ENCODE measurements around the gene CCDC91.
"Not testable (repeated sequence)": the region's sequence is repeated elsewhere in the genome, so short reads cannot be mapped to it uniquely, and the experiment has no call there.

CCDC91 gene

DNA sequence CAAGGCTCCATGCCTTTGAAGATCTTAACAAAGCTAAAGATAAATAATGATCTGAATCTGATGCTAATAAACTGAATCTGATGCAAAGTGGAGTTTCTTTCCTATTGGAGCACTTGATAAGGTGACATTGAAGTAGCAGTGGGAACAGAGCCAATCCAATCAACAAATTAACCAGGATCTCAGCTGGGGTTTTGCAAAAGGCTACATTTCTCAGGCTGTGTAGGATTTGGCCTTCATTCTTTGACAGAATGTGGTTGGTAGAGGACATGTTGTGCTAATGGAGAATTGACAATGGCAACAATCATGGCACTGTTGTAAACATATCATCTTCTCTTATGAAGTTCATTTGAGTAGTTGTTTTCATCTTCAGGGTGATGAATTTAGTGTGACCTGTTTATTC, 164.9 kb downstream of the CCDC91 start:
- no peak for DNase-seq (ENCODE audit: low read depth in 2 of 3, low spot score in 1 of 3)

DNA sequence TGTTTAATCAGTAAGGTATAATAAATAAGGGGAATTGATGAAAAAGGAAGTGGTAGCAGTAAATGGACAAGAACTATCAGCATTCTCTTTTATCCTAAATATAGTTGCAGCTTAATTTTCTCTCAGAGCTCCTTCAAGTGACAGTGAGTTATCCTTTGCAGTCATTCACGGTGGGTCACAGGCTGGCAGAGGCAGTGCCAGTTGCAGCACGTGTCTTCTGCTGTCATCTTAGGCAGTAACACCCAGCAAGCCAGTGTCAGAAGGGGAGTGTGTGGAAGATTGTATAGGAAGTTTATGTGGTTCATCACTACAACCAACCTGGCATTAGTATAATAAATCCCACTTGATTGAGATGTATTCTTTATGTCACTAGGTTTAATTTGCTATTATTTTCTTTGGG, 170.0 kb downstream of the CCDC91 start:
- DNase-seq (ENCODE audit: low read depth in 2 of 3, low spot score in 1 of 3): no peak

- DNase-seq (ENCODE audit: low read depth in 2 of 3, low spot score in 1 of 3): no peak
These were observed 177.1 kb downstream of the CCDC91 start for GRCh38 chr12:28367326-28367725.

- no peak for DNase-seq (ENCODE audit: low read depth in 2 of 3, low spot score in 1 of 3)
These were observed 177.7 kb downstream of the CCDC91 start for GRCh38 chr12:28367993-28368392.

DNA sequence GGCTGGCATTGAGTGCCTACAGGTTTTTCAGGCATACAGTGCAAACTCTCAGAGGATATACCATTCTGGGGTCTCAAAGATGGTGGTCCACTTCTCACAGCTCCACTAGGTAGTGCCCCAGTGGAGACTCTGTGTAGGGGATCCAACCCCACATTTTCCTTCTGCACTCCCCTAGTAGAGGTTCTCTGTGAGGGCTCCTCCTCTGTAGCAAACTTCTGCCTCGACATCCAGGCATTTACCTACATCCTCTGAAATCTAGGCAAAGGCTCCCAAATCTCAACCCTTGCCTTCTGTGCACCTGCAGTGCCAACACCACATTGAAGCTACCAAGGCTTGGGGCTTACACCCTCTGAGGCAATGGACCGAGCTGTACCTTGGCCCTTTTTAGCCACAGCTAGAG, 179.2 kb downstream of the CCDC91 start:
- DNase-seq (ENCODE audit: low read depth in 2 of 3, low spot score in 1 of 3): no peak

DNA sequence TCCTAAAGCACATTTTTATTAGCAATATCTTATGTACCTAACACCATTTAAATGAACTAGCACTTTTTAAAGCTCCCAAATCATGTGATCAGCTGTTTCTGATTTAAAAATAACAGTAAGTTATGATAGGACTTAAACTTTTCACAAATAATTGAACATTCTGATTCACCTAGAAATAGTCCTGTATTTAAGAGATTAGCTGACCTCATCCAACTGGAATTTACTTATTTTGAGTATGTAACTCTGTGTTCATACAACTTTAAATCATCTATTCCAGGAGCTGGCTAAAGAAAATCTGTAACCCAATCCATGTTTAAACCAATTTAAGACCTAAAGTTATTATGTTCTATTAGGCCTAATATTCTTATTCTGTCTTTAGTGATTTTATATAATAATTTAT, 184.3 kb downstream of the CCDC91 start:
- DNase-seq (ENCODE audit: low read depth in 2 of 3, low spot score in 1 of 3): no peak

GRCh38 chr12:28378736-28379135, 188.5 kb downstream of the CCDC91 start:
- DNase-seq (ENCODE audit: low read depth in 2 of 3, low spot score in 1 of 3): no peak

GRCh38 chr12:28379779-28380178, 189.5 kb downstream of the CCDC91 start:
- DNase-seq (ENCODE audit: low read depth in 2 of 3, low spot score in 1 of 3): not testable (repeated sequence)

- no peak for DNase-seq (ENCODE audit: low read depth in 2 of 3, low spot score in 1 of 3)
These were observed 193.1 kb downstream of the CCDC91 start for GRCh38 chr12:28383368-28383767.

- no peak for DNase-seq (ENCODE audit: low read depth in 2 of 3, low spot score in 1 of 3)
These were observed 198.6 kb downstream of the CCDC91 start for GRCh38 chr12:28388879-28389278.

- no peak for DNase-seq (ENCODE audit: low read depth in 2 of 3, low spot score in 1 of 3)
These were observed 199.9 kb downstream of the CCDC91 start for GRCh38 chr12:28390206-28390605.

GRCh38 chr12:28390761-28391385, 200.6 kb downstream of the CCDC91 start:
- no peak for DNase-seq (ENCODE audit: low read depth in 2 of 3, low spot score in 1 of 3)

GRCh38 chr12:28409892-28410291, 219.6 kb downstream of the CCDC91 start:
- no peak for DNase-seq (ENCODE audit: low read depth in 2 of 3, low spot score in 1 of 3)

DNA sequence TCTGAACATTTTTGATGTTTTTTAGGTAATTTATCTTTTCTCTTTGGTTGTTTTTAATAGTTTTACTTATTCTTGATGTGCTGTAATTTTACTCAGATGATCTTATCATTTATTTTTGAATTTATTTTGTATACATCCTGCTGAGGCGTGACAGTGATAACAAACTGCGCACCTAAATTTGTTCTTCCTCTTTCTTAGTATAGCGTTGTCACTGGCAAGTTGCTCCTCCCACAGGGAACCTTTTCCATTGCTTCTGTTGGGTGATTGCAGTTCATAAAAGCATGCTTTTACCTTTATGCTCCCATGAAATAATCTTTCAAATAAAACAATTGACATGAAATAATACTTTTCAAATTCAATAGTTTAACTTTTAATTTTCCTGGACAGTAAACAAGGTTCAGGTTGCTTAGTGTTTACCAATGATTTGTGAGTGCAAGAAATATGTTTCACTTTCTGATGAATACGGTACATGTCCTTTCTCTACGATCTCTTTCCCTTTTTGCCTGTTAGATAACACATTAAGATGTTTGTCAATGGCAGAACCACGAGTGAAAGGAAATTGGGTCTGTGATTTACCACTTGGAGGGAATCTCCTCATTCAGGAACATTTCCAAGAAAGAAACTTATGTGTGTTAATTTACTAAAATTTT, 223.3 kb downstream of the CCDC91 start:
- DNase-seq (ENCODE audit: low read depth in 2 of 3, low spot score in 1 of 3): no peak

GRCh38 chr12:28415755-28416154, 225.5 kb downstream of the CCDC91 start:
- DNase-seq (ENCODE audit: low read depth in 2 of 3, low spot score in 1 of 3): no peak

- no peak for DNase-seq (ENCODE audit: low read depth in 2 of 3, low spot score in 1 of 3)
These were observed 231.1 kb downstream of the CCDC91 start for GRCh38 chr12:28421374-28421773.

- DNase-seq (ENCODE audit: low read depth in 2 of 3, low spot score in 1 of 3): no peak
These were observed 234.7 kb downstream of the CCDC91 start for GRCh38 chr12:28424965-28425364.

DNA sequence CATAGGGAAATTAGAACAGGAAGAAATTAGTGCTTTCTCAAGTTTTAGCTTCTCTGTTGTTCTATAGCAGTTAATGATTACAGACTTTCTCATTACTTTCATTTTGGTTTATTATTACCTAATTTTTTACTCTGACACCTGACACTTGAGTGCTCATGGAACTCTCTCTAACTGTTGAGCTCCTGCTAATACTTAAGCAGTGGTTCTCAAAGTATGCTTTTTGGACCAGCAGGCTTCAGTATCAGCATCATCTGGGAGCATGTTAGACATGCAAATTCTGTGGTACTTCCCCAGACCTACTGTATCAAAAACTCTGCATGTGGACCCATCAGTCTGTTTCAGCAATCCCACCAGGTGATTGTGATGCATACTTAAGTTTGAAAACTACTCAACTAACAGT, 235.3 kb downstream of the CCDC91 start:
- DNase-seq (ENCODE audit: low read depth in 2 of 3, low spot score in 1 of 3): no peak

DNA sequence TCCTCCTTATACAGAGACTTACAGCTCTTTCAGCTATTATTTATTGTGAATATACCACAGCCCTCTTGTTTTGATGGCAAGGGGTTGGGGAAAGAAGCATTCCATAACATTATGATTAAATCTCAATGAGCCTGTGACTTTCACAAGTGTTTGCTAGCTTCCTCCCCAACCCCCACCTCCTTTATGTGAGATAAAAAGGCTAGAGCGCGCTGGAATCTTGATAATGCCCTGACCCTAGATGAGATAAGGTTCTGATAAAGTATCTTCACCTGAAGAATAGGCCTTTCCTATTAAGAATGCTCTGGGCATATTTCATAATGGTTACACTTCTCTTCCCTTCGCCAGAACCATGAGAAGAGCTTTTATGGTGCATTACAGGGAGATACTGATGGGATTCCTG, 236.8 kb downstream of the CCDC91 start:
- no peak for DNase-seq (ENCODE audit: low read depth in 2 of 3, low spot score in 1 of 3)

- DNase-seq (ENCODE audit: low read depth in 2 of 3, low spot score in 1 of 3): no peak
These were observed 249.9 kb downstream of the CCDC91 start for GRCh38 chr12:28440081-28440608.

DNA sequence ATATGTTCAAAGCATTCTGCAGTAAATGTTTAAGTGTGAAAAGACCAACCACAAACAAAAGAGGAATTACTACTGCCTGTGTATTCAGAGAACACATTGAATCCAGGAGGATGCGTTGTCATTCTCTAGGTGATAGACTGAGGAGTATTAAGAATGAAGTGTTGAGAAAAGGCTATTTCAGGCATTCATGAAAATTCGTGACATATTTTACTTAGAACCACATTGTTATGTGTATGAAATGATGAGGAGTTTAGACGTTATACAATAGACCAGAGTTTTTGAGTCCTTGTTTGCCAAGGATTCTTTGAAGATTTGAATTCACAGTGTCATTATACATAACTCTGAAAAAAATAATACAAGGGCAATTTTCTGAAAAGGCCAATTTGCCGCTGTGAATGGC, 251.8 kb downstream of the CCDC91 start:
- no peak for DNase-seq (ENCODE audit: low read depth in 2 of 3, low spot score in 1 of 3)

GRCh38 chr12:28443337-28443736, 253.1 kb downstream of the CCDC91 start:
- no peak for DNase-seq (ENCODE audit: low read depth in 2 of 3, low spot score in 1 of 3)

GRCh38 chr12:28446031-28446430, 255.8 kb downstream of the CCDC91 start:
- no peak for DNase-seq (ENCODE audit: low read depth in 2 of 3, low spot score in 1 of 3)
